Glutamatergic neuron (in vitro differentiated cells): ENCODE results near the gene CPD. TPM values are rescaled to one million over a fixed set of nuclear protein-coding genes. Genes with fewer than 3 reads are reported as not detected.

ENCODE experiments used
- DNase-seq: peaks from one replicate; pipeline ENCODE4 v3.0.0; 2022
- H3K27ac Mint-ChIP-seq: one replicate; pipeline ENCODE4 v1.8.0; 2020; ENCODE audit warnings: mild to moderate bottlenecking, mixed read lengths, inconsistent platforms; ENCODE audit not compliant: unreplicated experiment
- H3K27me3 Mint-ChIP-seq: one replicate; pipeline ENCODE4 v1.8.0; 2020; ENCODE audit warnings: mild to moderate bottlenecking, moderate library complexity, mixed read lengths, inconsistent platforms; ENCODE audit not compliant: unreplicated experiment
- H3K36me3 Mint-ChIP-seq: one replicate; pipeline ENCODE4 v1.8.0; 2020; ENCODE audit warnings: mild to moderate bottlenecking, mixed read lengths, inconsistent platforms; ENCODE audit not compliant: unreplicated experiment
- H3K4me1 Mint-ChIP-seq: one replicate; pipeline ENCODE4 v1.8.0; 2020; ENCODE audit warnings: mild to moderate bottlenecking, low read depth, mixed read lengths, inconsistent platforms; ENCODE audit not compliant: unreplicated experiment
- H3K4me3 Mint-ChIP-seq: one replicate; pipeline ENCODE4 v1.8.0; 2020; ENCODE audit warnings: mild to moderate bottlenecking, mixed read lengths, inconsistent platforms; ENCODE audit not compliant: unreplicated experiment
- H3K9me3 Mint-ChIP-seq: one replicate; pipeline ENCODE4 v1.8.0; 2020; ENCODE audit warnings: mild to moderate bottlenecking, moderate library complexity, mixed read lengths, inconsistent platforms; ENCODE audit not compliant: unreplicated experiment
- CTCF ChIP-seq: fragments of 200-600 bp; sonication (generic); IDR thresholded peaks from one replicate; pipeline ENCODE4 v1.5.0; 2021; ENCODE audit not compliant: partially characterized antibody, unreplicated experiment
- total RNA-seq: library from RNA; stranded (reverse); fragmentation: NEBNext Ultra II Directional; extraction: Animal tissue kit (Norgen Biotek cat#: 25700); gene quantifications from one replicate; pipeline ENCODE4 v1.2.1, GENCODE V29; 2021; ENCODE audit not compliant: unreplicated experiment

CPD gene
- total RNA-seq, 1 donor from 2014 or later: 29.8 TPM

GRCh38 chr17:30393911-30394867 is 15.5 kb downstream of the CPD start:
- Mint-ChIP-seq H3K4me3 (no peak overlapping the region), H3K27ac (no peak overlapping the region), H3K27me3 (no peaks in the 10 kb centered on the region), H3K36me3 (peaks cover 6% of the 10 kb centered on the region), H3K9me3 (no peaks in the 10 kb centered on the region), H3K4me1 (peaks cover 7% of the 10 kb centered on the region)
- TF ChIP-seq CTCF: no peak
- no peak for DNase-seq

- TF ChIP-seq CTCF: no peak
- no peak for DNase-seq
- Mint-ChIP-seq H3K9me3 (no peaks in the 10 kb centered on the region), H3K4me3 (no peak overlapping the region), H3K27ac (no peak overlapping the region), H3K27me3 (no peaks in the 10 kb centered on the region), H3K4me1 (peaks cover 7% of the 10 kb centered on the region), H3K36me3 (peaks cover 6% of the 10 kb centered on the region)
Measured at GRCh38 chr17:30395398-30396022, 16.8 kb downstream of the CPD start.

- TF ChIP-seq CTCF: no peak
- DNase-seq: no peak
- Mint-ChIP-seq H3K9me3 (no peaks in the 10 kb centered on the region), H3K27ac (no peak overlapping the region), H3K4me3 (no peak overlapping the region), H3K27me3 (no peaks in the 10 kb centered on the region), H3K4me1 (peaks cover 7% of the 10 kb centered on the region), H3K36me3 (peaks cover 4% of the 10 kb centered on the region)
Measured at GRCh38 chr17:30396129-30396528, 17.4 kb downstream of the CPD start.

GRCh38 chr17:30396612-30397011 is 17.9 kb downstream of the CPD start:
- Mint-ChIP-seq H3K9me3 (no peaks in the 10 kb centered on the region), H3K4me3 (no peak overlapping the region), H3K27me3 (no peaks in the 10 kb centered on the region), H3K4me1 (peaks cover 7% of the 10 kb centered on the region), H3K36me3 (no peaks in the 10 kb centered on the region), H3K27ac (no peak overlapping the region)
- no peak for TF ChIP-seq CTCF
- no peak for DNase-seq
